HG03354 (cell line): ENCODE measurements around the gene FBXO44.

Source experiments
- ATAC-seq: cut with Tn5 transposase; IDR thresholded peaks from one replicate; pipeline ENCODE4 v1.9.1; 2021; ENCODE audit warnings: mild to moderate bottlenecking; ENCODE audit not compliant: unreplicated experiment, poor library complexity, severe bottlenecking

FBXO44 gene

GRCh38 chr1:11703357-11704193 is 48.9 kb downstream of the FBXO44 start:
- no peak for ATAC-seq

- ATAC-seq, result no peak
Measured at GRCh38 chr1:11704194-11704529, 49.5 kb downstream of the FBXO44 start.

- ATAC-seq, result no peak
Measured at GRCh38 chr1:11704691-11705475, 50.2 kb downstream of the FBXO44 start.

DNA sequence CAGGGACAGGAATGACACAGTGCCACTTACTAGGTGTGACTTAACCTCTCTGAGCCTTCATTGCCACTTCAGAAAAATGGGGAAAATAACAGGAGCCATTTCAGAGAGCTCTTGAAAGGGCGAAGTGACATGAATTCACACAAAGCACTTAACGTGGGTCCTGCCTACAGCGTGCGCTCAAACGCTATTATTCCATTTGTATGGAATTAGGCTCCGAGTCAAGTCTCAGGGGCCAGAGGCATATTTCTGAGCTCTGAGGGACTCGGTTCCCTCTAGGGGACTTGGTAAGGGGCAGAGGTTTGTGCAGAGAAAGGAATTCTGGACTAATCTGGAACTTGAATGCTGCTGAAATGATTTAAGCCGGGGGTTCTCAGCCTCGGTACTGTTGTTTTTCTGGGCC is 50.9 kb downstream of the FBXO44 start:
- no peak for ATAC-seq

DNA sequence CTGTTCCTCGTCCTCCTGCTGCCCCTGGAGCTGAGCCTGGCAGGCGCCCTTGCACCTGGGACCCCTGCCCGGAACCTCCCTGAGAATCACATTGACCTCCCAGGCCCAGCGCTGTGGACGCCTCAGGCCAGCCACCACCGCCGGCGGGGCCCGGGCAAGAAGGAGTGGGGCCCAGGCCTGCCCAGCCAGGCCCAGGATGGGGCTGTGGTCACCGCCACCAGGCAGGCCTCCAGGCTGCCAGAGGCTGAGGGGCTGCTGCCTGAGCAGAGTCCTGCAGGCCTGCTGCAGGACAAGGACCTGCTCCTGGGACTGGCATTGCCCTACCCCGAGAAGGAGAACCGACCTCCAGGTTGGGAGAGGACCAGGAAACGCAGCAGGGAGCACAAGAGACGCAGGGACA is 51.6 kb downstream of the FBXO44 start:
- ATAC-seq, result no peak

GRCh38 chr1:11707621-11708276 is 53.1 kb downstream of the FBXO44 start:
- no peak for ATAC-seq

GRCh38 chr1:11708554-11709350 is 54.1 kb downstream of the FBXO44 start:
- ATAC-seq, result no peak

- no peak for ATAC-seq
Measured at GRCh38 chr1:11711490-11711889, 56.8 kb downstream of the FBXO44 start.

DNA sequence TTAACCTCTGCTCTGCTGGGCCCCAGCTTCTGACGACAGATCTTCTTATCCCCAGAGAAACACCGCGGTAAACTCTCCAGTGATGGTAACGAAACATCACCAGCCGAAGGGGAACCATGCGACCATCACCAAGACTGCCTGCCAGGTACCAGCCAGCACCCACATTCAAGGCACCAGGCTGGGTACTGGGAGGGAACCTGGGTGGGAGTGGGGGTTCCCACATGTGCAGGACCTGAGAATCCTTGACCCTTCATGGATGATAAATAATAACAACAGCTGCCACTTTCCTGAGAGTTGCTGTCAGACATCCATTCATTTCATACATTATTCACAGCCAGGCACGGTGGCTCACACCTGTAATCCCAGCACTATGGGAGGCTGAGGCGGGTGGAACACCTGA is 57.6 kb downstream of the FBXO44 start:
- ATAC-seq, result no peak
